NT2/D1 (cell line): ENCODE data around the gene COLEC11.

Experiments
- DNase-seq: peaks from one replicate; pipeline ENCODE4 v3.0.0-alpha.2; 2011; ENCODE audit warnings: low read depth, low spot score
- H3K27me3 ChIP-seq: 2 replicates; pipeline ENCODE4 v1.6.0; 2011; ENCODE audit warnings: mild to moderate bottlenecking; ENCODE audit not compliant: insufficient read length, insufficient read depth
- H3K36me3 ChIP-seq: 2 replicates; pipeline ENCODE4 v1.6.1; 2011; ENCODE audit warnings: mild to moderate bottlenecking, low read length, mixed read lengths; ENCODE audit not compliant: insufficient read depth, insufficient read length
- H3K4me1 ChIP-seq: 2 replicates; pipeline ENCODE4 v1.5.1; 2011; ENCODE audit not compliant: insufficient read depth, insufficient read length
- H3K4me3 ChIP-seq: 2 replicates; pipeline ENCODE4 v1.5.1; 2011; ENCODE audit warnings: low read depth; ENCODE audit not compliant: insufficient read length
- H3K9ac ChIP-seq: 2 replicates; pipeline ENCODE4 v1.6.0; 2011; ENCODE audit warnings: low read depth; ENCODE audit not compliant: insufficient read length
- H3K9me3 ChIP-seq: 2 replicates; pipeline ENCODE4 v1.5.1; 2011; ENCODE audit warnings: mild to moderate bottlenecking, low read length; ENCODE audit not compliant: insufficient read depth
- SUZ12 ChIP-seq: IDR thresholded peaks from 2 replicates; pipeline ENCODE4 v1.6.1; 2011; ENCODE audit not compliant: insufficient read length, insufficient read depth; ENCODE audit errors: extremely low read depth
- YY1 ChIP-seq: IDR thresholded peaks from 2 replicates; pipeline ENCODE4 v1.6.1; 2011; ENCODE audit not compliant: insufficient read length, insufficient read depth
- ZNF274 ChIP-seq: IDR thresholded peaks from 2 replicates; pipeline ENCODE4 v1.6.1; 2011; ENCODE audit warnings: mild to moderate bottlenecking, low read depth, low read length

COLEC11 gene

GRCh38 chr2:3665886-3666612, 71.1 kb downstream of the COLEC11 start:
- Histone ChIP-seq H3K4me3 (no peak overlapping the region), H3K9ac (no peak overlapping the region), H3K36me3 (no peaks in the 10 kb centered on the region), H3K9me3 (no peaks in the 10 kb centered on the region), H3K27me3 (no peaks in the 10 kb centered on the region), H3K4me1 (no peaks in the 10 kb centered on the region)
- TF ChIP-seq YY1 = no peak
- TF ChIP-seq ZNF274 = no peak
- no peak for TF ChIP-seq SUZ12
- no peak for DNase-seq

GRCh38 chr2:3666613-3666975, 71.7 kb downstream of the COLEC11 start:
- no peaks in the 10 kb centered on the region for H3K27me3 ChIP-seq
- H3K4me1 ChIP-seq = no peaks in the 10 kb centered on the region
- H3K36me3 ChIP-seq = no peaks in the 10 kb centered on the region
- TF ChIP-seq ZNF274 (no peak), YY1 (no peak), SUZ12 (no peak)
- H3K4me3 ChIP-seq = no peak overlapping the region
- DNase-seq = no peak
- no peak overlapping the region for H3K9ac ChIP-seq
- no peaks in the 10 kb centered on the region for H3K9me3 ChIP-seq

GRCh38 chr2:3667151-3667631, 72.3 kb downstream of the COLEC11 start:
- Histone ChIP-seq H3K4me3 (no peak overlapping the region), H3K9me3 (no peaks in the 10 kb centered on the region), H3K4me1 (no peaks in the 10 kb centered on the region), H3K27me3 (no peaks in the 10 kb centered on the region), H3K9ac (no peak overlapping the region), H3K36me3 (no peaks in the 10 kb centered on the region)
- TF ChIP-seq YY1 = no peak
- no peak for TF ChIP-seq SUZ12
- no peak for TF ChIP-seq ZNF274
- DNase-seq = no peak

- H3K36me3 ChIP-seq = no peaks in the 10 kb centered on the region
- TF ChIP-seq YY1 (no peak), SUZ12 (no peak), ZNF274 (no peak)
- H3K27me3 ChIP-seq = no peaks in the 10 kb centered on the region
- H3K9me3 ChIP-seq = no peaks in the 10 kb centered on the region
- H3K4me3 ChIP-seq = no peak overlapping the region
- no peaks in the 10 kb centered on the region for H3K4me1 ChIP-seq
- no peak overlapping the region for H3K9ac ChIP-seq
- no peak for DNase-seq
Observed at GRCh38 chr2:3669656-3670055, 74.7 kb downstream of the COLEC11 start.

- Histone ChIP-seq H3K9ac (no peak overlapping the region), H3K4me3 (no peak overlapping the region), H3K9me3 (no peaks in the 10 kb centered on the region), H3K27me3 (no peaks in the 10 kb centered on the region), H3K4me1 (no peaks in the 10 kb centered on the region), H3K36me3 (no peaks in the 10 kb centered on the region)
- TF ChIP-seq ZNF274 (no peak), YY1 (no peak), SUZ12 (no peak)
- DNase-seq = no peak
Observed at GRCh38 chr2:3670376-3670775, 75.5 kb downstream of the COLEC11 start.

- TF ChIP-seq ZNF274 = no peak
- TF ChIP-seq YY1 = no peak
- TF ChIP-seq SUZ12 = no peak
- H3K4me3 ChIP-seq = no peak overlapping the region
- no peaks in the 10 kb centered on the region for H3K9me3 ChIP-seq
- no peak for DNase-seq
- H3K9ac ChIP-seq = no peak overlapping the region
- H3K27me3 ChIP-seq = no peaks in the 10 kb centered on the region
- no peaks in the 10 kb centered on the region for H3K36me3 ChIP-seq
- no peaks in the 10 kb centered on the region for H3K4me1 ChIP-seq
Observed at GRCh38 chr2:3670941-3671340, 76.0 kb downstream of the COLEC11 start.

GRCh38 chr2:3672861-3673678, 78.2 kb downstream of the COLEC11 start:
- no peaks in the 10 kb centered on the region for H3K9me3 ChIP-seq
- no peaks in the 10 kb centered on the region for H3K27me3 ChIP-seq
- no peaks in the 10 kb centered on the region for H3K36me3 ChIP-seq
- no peaks in the 10 kb centered on the region for H3K4me1 ChIP-seq
- DNase-seq = no peak
- no peak for TF ChIP-seq SUZ12
- no peak for TF ChIP-seq ZNF274
- no peak for TF ChIP-seq YY1
- no peak overlapping the region for H3K4me3 ChIP-seq
- no peak overlapping the region for H3K9ac ChIP-seq
